Smooth muscle cell (in vitro differentiated cells): Measurements from ENCODE around the gene SOX13. TPM values are rescaled to one million over a fixed set of nuclear protein-coding genes. Genes with fewer than 3 reads are reported as not detected.

Experiments used
- DNase-seq: peaks from one replicate; lab custom pipeline; 2025; ENCODE audit not compliant: unreplicated experiment; lab: John Stamatoyannopoulos, UW
- H2AFZ ChIP-seq: fragments of 200-600 bp; sonication (generic); 2 replicates; pipeline ENCODE4 v1.6.0; 2016; ENCODE audit warnings: antibody characterized with exemption, low read depth, mild to moderate bottlenecking
- H3F3A ChIP-seq: fragments of 200-600 bp; sonication (generic); 2 replicates; pipeline ENCODE4 v1.6.0; 2017; ENCODE audit warnings: antibody characterized with exemption, low read depth
- H3K27ac ChIP-seq: fragments of 200-600 bp; sonication (generic); 2 replicates; pipeline ENCODE4 v1.5.1; 2016; ENCODE audit warnings: low read depth, mild to moderate bottlenecking
- H3K27me3 ChIP-seq: fragments of 200-600 bp; sonication (generic); 2 replicates; pipeline ENCODE4 v1.6.1; 2016; ENCODE audit warnings: low read depth, mild to moderate bottlenecking
- H3K36me3 ChIP-seq: fragments of 200-600 bp; sonication (generic); 2 replicates; pipeline ENCODE4 v1.5.1; 2016; ENCODE audit warnings: low read depth
- H3K4me1 ChIP-seq: fragments of 200-600 bp; sonication (generic); 2 replicates; pipeline ENCODE4 v1.5.1; 2016; ENCODE audit warnings: low read depth
- H3K4me2 ChIP-seq: fragments of 200-600 bp; sonication (generic); 2 replicates; pipeline ENCODE4 v1.6.0; 2016; ENCODE audit warnings: mild to moderate bottlenecking
- H3K4me3 ChIP-seq: fragments of 200-600 bp; sonication (generic); 2 replicates; pipeline ENCODE4 v1.5.1; 2016; ENCODE audit warnings: mild to moderate bottlenecking
- H3K79me2 ChIP-seq: fragments of 200-600 bp; sonication (generic); 2 replicates; pipeline ENCODE4 v1.6.0; 2016; ENCODE audit warnings: low read depth, mild to moderate bottlenecking
- H3K9ac ChIP-seq: fragments of 200-600 bp; sonication (generic); 2 replicates; pipeline ENCODE4 v1.6.0; 2016; ENCODE audit warnings: low read depth
- H3K9me3 ChIP-seq: fragments of 200-600 bp; sonication (generic); replicated peaks from 2 replicates; pipeline ENCODE4 v1.5.1; 2016; ENCODE audit warnings: low read depth
- H4K20me1 ChIP-seq: fragments of 200-600 bp; sonication (generic); 2 replicates; pipeline ENCODE4 v1.6.0; 2016; ENCODE audit warnings: low read depth
- CTCF ChIP-seq: fragments of 200-600 bp; sonication (generic); IDR thresholded peaks from 2 replicates; pipeline ENCODE4 v1.5.1; 2017; ENCODE audit warnings: borderline replicate concordance, mild to moderate bottlenecking, antibody characterized with exemption; ENCODE audit not compliant: insufficient read depth, poor library complexity, severe bottlenecking
- WGBS: methylation state at CpG from one replicate; pipeline ENCODE4 v1.1.7; 2016; ENCODE audit warnings: low lambda C conversion rate; 5-methylcytosine and 5-hydroxymethylcytosine counted together
- polyA plus RNA-seq: library from polyadenylated mRNA; unstranded; fragments of >200 nt; fragmentation: Nextera tagmentation; extraction: Ambion mirVana; gene quantifications from 2 replicates; pipeline ENCODE4 v1.2.1, GENCODE V29; 2016
- total RNA-seq: library from RNA; depleted of rRNA; stranded (reverse); fragments of >200 nt; gene quantifications from 2 replicates; pipeline ENCODE4 v1.2.3, GENCODE V29; 2014

The SOX13 gene
- total and polyA plus RNA-seq, 2 experiments from 2014 or later = 0.41 to 2.3 TPM

- Histone ChIP-seq H3K9ac (no peak overlapping the region), H3K4me2 (no peak overlapping the region), H3K27me3 (no peaks in the 10 kb centered on the region), H3K9me3 (no peaks in the 10 kb centered on the region), H3F3A (no peaks in the 10 kb centered on the region), H3K27ac (no peak overlapping the region), H3K79me2 (no peaks in the 10 kb centered on the region), H3K4me3 (no peak overlapping the region), H4K20me1 (no peaks in the 10 kb centered on the region), H3K36me3 (no peaks in the 10 kb centered on the region), H2AFZ (no peak overlapping the region), H3K4me1 (peaks cover 40% of the 10 kb centered on the region)
- WGBS = 71% methylated on average over 4 of the region's 4 CpGs
- no peak for TF ChIP-seq CTCF
- DNase-seq = no peak
Observed at GRCh38 chr1:204084247-204084772, 11.4 kb downstream of the SOX13 start.

GRCh38 chr1:204085876-204086275 is 13.0 kb downstream of the SOX13 start:
- Histone ChIP-seq H3K79me2 (no peaks in the 10 kb centered on the region), H3K27me3 (no peaks in the 10 kb centered on the region), H3K4me1 (peaks cover 28% of the 10 kb centered on the region), H3K9ac (no peak overlapping the region), H3K4me2 (no peak overlapping the region), H3K4me3 (no peak overlapping the region), H3K9me3 (no peaks in the 10 kb centered on the region), H3K27ac (no peak overlapping the region), H4K20me1 (no peaks in the 10 kb centered on the region), H3K36me3 (no peaks in the 10 kb centered on the region), H3F3A (no peaks in the 10 kb centered on the region), H2AFZ (no peak overlapping the region)
- no peak for TF ChIP-seq CTCF
- 84% methylated on average over 6 of the region's 7 CpGs for WGBS
- no peak for DNase-seq

- Histone ChIP-seq H3K4me2 (no peak overlapping the region), H3K4me3 (no peak overlapping the region), H3K27me3 (no peaks in the 10 kb centered on the region), H2AFZ (no peak overlapping the region), H3K9me3 (no peaks in the 10 kb centered on the region), H3K9ac (no peak overlapping the region), H3K79me2 (no peaks in the 10 kb centered on the region), H3K36me3 (no peaks in the 10 kb centered on the region), H3F3A (no peaks in the 10 kb centered on the region), H4K20me1 (no peaks in the 10 kb centered on the region), H3K27ac (no peak overlapping the region), H3K4me1 (peaks cover 24% of the 10 kb centered on the region)
- 92% methylated on average over 8 of the region's 8 CpGs for WGBS
- TF ChIP-seq CTCF = no peak
- DNase-seq = no peak
Observed at GRCh38 chr1:204087181-204087892, 14.4 kb downstream of the SOX13 start.
